Stomach (tissue), 4 donors: Measurements from ENCODE around the gene DHX32.

Source experiments
- EP300 ChIP-seq: sonication (generic); formaldehyde crosslinking; IDR thresholded peaks from one replicate; pipeline ENCODE4 v1.6.1; 2017; ENCODE audit warnings: antibody characterized with exemption
- POLR2A ChIP-seq, 4 donors: fragments of 450-650 bp; IDR thresholded peaks; one replicate each; pipeline ENCODE4 v1.6.1; 2016; ENCODE audit warnings: antibody characterized with exemption in 4 of 4, control low read depth in 2 of 4, mild to moderate bottlenecking in 1 of 4, moderate library complexity in 1 of 4
- POLR2AphosphoS5 ChIP-seq, 3 donors: sonication (generic); formaldehyde crosslinking; IDR thresholded peaks; one replicate each; pipeline ENCODE4 v1.6.1; 2016; ENCODE audit warnings: antibody characterized with exemption in 3 of 3
- TF ChIP-seq, protein P1 (sequence below), 7 experiments: fragments of 450-650 bp in 4 of 7; fragments of 200-600 bp in 3 of 7; sonication (generic) in 3 of 7; IDR thresholded peaks; one replicate each; pipeline ENCODE4 v1.5.1; 2016 to 2019; ENCODE audit warnings: antibody characterized with exemption in 7 of 7, control low read depth in 2 of 7, mild to moderate bottlenecking in 1 of 7

DNA sequence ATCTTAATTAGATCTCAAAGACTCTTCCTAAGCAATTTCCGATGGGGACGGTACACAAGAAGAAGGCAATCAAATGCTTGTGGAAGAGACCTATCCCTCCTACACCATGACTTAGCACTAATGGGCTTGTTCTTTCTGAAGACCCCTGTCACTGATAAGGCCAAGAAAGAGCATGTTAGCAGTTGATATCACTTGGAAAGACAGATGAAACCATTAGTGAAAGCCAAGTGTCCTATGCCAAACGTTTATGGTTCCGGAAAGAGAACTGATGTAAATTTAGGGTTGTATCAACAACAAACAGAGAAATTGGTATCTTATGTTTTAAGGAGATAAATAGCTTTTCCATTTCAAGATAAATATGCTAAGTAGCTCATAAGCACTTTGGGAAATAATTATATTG, 64.5 kb downstream of the DHX32 start:
- TF ChIP-seq POLR2AphosphoS5 (IDR thresholded peaks at IDR 0.05), result no peak
- TF ChIP-seq, protein P1, sequence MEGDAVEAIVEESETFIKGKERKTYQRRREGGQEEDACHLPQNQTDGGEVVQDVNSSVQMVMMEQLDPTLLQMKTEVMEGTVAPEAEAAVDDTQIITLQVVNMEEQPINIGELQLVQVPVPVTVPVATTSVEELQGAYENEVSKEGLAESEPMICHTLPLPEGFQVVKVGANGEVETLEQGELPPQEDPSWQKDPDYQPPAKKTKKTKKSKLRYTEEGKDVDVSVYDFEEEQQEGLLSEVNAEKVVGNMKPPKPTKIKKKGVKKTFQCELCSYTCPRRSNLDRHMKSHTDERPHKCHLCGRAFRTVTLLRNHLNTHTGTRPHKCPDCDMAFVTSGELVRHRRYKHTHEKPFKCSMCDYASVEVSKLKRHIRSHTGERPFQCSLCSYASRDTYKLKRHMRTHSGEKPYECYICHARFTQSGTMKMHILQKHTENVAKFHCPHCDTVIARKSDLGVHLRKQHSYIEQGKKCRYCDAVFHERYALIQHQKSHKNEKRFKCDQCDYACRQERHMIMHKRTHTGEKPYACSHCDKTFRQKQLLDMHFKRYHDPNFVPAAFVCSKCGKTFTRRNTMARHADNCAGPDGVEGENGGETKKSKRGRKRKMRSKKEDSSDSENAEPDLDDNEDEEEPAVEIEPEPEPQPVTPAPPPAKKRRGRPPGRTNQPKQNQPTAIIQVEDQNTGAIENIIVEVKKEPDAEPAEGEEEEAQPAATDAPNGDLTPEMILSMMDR (IDR thresholded peaks at IDR 0.05), result no peak
- no peak for TF ChIP-seq EP300
- no peak for TF ChIP-seq POLR2A (IDR thresholded peaks at IDR 0.05)
